ENCODE results near the gene KRT82. TPM values are rescaled to one million over a fixed set of nuclear protein-coding genes. Genes with fewer than 3 reads are reported as not detected.

The KRT82 gene
- polyA plus RNA-seq, 1 of the 3 experiments (the other 2 are of a cell fraction) = not detected

GRCh38 chr12:52446367-52447045 lies 40.4 kb upstream of the KRT82 start:
- Histone ChIP-seq H3K9ac (no peak overlapping the region), H4K20me1 (ENCODE audit: insufficient read depth) (no peaks in the 10 kb centered on the region), H3K27ac (ENCODE audit: low read depth in 2 of 2, low read length in 1 of 2) (no peak overlapping the region), H3K36me3 (replicated peaks in 1 of 2; ENCODE audit: control insufficient read depth in 1 of 2, insufficient read depth in 2 of 2, low read length in 1 of 2) (no peaks in the 10 kb centered on the region), H3F3A (replicated peaks; ENCODE audit: insufficient read depth) (peaks cover 10% of the 10 kb centered on the region), H3K9me2 (no peaks in the 10 kb centered on the region), H3K4me3 (ENCODE audit: low read depth in 2 of 2, low read length in 1 of 2) (no peak overlapping the region), H3K9me3 (no peaks in the 10 kb centered on the region), H3K4me1 (ENCODE audit: control insufficient read depth in 1 of 2, insufficient read depth in 2 of 2, low read depth in 1 of 2, low read length in 1 of 2) (peaks cover 0 to 7% of the 10 kb centered on the region in 2 experiments; a peak in 2 of 4 replicates), H3K79me2 (ENCODE audit: insufficient read depth) (no peaks in the 10 kb centered on the region), H3K4me2 (no peak overlapping the region), H2AFZ (ENCODE audit: low read depth) (no peak overlapping the region), H3K27me3 (ENCODE audit: insufficient read depth) (peaks cover 31% of the 10 kb centered on the region)
- ChIA-PET POLR2A (no interaction called here), CTCF (interaction anchor here (2.8 kb wide), 1 partner anchor 438 kb away, joined by 6 read pairs; no protein-coding TSS in a partner anchor)
- WGBS (ENCODE audit: low lambda C conversion rate) = 36% methylated on average over 6 of the region's 6 CpGs
- TF ChIP-seq POLR2AphosphoS5 (IDR thresholded peaks at IDR 0.05; ENCODE audit: low read depth, low read length) (no peak), RFX5 (IDR thresholded peaks at IDR 0.05; ENCODE audit: low read length) (no peak), TEAD4 (IDR thresholded peaks at IDR 0.05; ENCODE audit: borderline replicate concordance, insufficient read depth) (no peak), TAF1 (IDR thresholded peaks at IDR 0.05; ENCODE audit: borderline replicate concordance, low read depth, low read length) (no peak)
- DNase-seq = no peak

GRCh38 chr12:52445876-52446275 lies 39.7 kb upstream of the KRT82 start:
- H2AFZ ChIP-seq (ENCODE audit: low read depth) = no peak overlapping the region
- 0% methylated on average over 3 of the region's 3 CpGs for WGBS (ENCODE audit: low lambda C conversion rate)
- peaks cover 17% of the 10 kb centered on the region for H3F3A ChIP-seq (replicated peaks; ENCODE audit: insufficient read depth)
- ChIA-PET POLR2A (no interaction called here), CTCF (interaction anchor here (2.8 kb wide), 1 partner anchor 439 kb away, joined by 6 read pairs; no protein-coding TSS in a partner anchor)
- TF ChIP-seq MEF2A (IDR thresholded peaks at IDR 0.05; ENCODE audit: borderline replicate concordance, low read depth) = no peak
- no peak for TF ChIP-seq JUND (IDR thresholded peaks at IDR 0.05)
- TF ChIP-seq EZH2phosphoT487 (IDR thresholded peaks at IDR 0.05; ENCODE audit: borderline replicate concordance, low read depth) = no peak
- no peak for TF ChIP-seq TCF12 (IDR thresholded peaks at IDR 0.05)
- TF ChIP-seq MAX (IDR thresholded peaks at IDR 0.05; ENCODE audit: low read depth) = no peak
- TF ChIP-seq TEAD4 (IDR thresholded peaks at IDR 0.05; ENCODE audit: borderline replicate concordance, insufficient read depth) = no peak
- no peak for TF ChIP-seq TAF1 (IDR thresholded peaks at IDR 0.05; ENCODE audit: borderline replicate concordance, low read depth, low read length)
- TF ChIP-seq USF2 (IDR thresholded peaks at IDR 0.05; ENCODE audit: borderline replicate concordance, low read depth, low read length) = no peak
- no peak for TF ChIP-seq GABPA (IDR thresholded peaks at IDR 0.05; ENCODE audit: low read depth)
- TF ChIP-seq SMC3 (IDR thresholded peaks at IDR 0.05; ENCODE audit: low read depth, low read length) = no peak
- no peak for TF ChIP-seq USF1 (IDR thresholded peaks at IDR 0.05; ENCODE audit: borderline replicate concordance, low read depth)
- no peak for TF ChIP-seq ZBTB33 (IDR thresholded peaks at IDR 0.05; ENCODE audit: borderline replicate concordance, low read depth)
- TF ChIP-seq GATA2 (CRISPR knock-in tag; IDR thresholded peaks at IDR 0.05) = no peak
- H3K4me1 ChIP-seq (ENCODE audit: control insufficient read depth in 1 of 2, insufficient read depth in 2 of 2, low read depth in 1 of 2, low read length in 1 of 2) = peaks cover 0 to 13% of the 10 kb centered on the region in 2 experiments; a peak in 2 of 4 replicates
- peaks cover 31% of the 10 kb centered on the region for H3K27me3 ChIP-seq (ENCODE audit: insufficient read depth)
- no peak for DNase-seq
- H3K9me2 ChIP-seq = no peaks in the 10 kb centered on the region
- H3K9me3 ChIP-seq = no peaks in the 10 kb centered on the region
- no peaks in the 10 kb centered on the region for H4K20me1 ChIP-seq (ENCODE audit: insufficient read depth)
- no peak overlapping the region for H3K27ac ChIP-seq (ENCODE audit: low read depth in 2 of 2, low read length in 1 of 2)
- H3K79me2 ChIP-seq (ENCODE audit: insufficient read depth) = no peaks in the 10 kb centered on the region
- no peak overlapping the region for H3K4me2 ChIP-seq
- H3K4me3 ChIP-seq (ENCODE audit: low read depth in 2 of 2, low read length in 1 of 2) = no peak overlapping the region
- H3K36me3 ChIP-seq (replicated peaks in 1 of 2; ENCODE audit: control insufficient read depth in 1 of 2, insufficient read depth in 2 of 2, low read length in 1 of 2) = no peaks in the 10 kb centered on the region
- no peak overlapping the region for H3K9ac ChIP-seq

All from SK-N-SH (cell line).